Measurements from ENCODE around the gene NSL1.

DNA sequence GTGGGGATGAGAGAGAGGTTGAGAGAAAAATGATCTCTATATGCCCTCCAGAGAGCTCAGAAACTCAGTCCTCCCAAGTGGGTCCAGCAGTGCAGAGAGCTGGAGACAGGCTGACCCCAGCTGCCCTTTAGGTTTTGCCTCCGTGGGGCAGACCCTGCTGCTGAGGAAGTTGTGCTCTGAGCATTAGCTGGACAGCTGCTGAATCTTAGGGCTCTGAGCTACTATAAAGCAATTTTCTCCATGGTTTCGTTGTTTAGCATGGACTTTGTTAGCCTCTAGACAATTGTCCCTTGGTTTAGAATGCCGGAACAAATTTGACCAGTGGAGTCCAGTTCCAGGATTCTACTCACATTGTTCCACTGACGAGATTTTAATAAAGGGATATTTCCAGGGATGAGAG is 114.0 kb downstream of the NSL1 start:
- TF ChIP-seq, protein P1, sequence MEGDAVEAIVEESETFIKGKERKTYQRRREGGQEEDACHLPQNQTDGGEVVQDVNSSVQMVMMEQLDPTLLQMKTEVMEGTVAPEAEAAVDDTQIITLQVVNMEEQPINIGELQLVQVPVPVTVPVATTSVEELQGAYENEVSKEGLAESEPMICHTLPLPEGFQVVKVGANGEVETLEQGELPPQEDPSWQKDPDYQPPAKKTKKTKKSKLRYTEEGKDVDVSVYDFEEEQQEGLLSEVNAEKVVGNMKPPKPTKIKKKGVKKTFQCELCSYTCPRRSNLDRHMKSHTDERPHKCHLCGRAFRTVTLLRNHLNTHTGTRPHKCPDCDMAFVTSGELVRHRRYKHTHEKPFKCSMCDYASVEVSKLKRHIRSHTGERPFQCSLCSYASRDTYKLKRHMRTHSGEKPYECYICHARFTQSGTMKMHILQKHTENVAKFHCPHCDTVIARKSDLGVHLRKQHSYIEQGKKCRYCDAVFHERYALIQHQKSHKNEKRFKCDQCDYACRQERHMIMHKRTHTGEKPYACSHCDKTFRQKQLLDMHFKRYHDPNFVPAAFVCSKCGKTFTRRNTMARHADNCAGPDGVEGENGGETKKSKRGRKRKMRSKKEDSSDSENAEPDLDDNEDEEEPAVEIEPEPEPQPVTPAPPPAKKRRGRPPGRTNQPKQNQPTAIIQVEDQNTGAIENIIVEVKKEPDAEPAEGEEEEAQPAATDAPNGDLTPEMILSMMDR (optimal IDR thresholded peaks at IDR 0.05 in 1 of 3, IDR thresholded peaks at IDR 0.05 in 1 of 3, conservative IDR thresholded peaks at IDR 0.05 in 1 of 3; ENCODE audit: extremely low read depth in 1 of 3, insufficient read depth in 2 of 3, low read length in 3 of 3) = no peak
- no peak for TF ChIP-seq EZH2 (IDR thresholded peaks at IDR 0.05; ENCODE audit: low read length)

Data from keratinocyte (primary cell).